GM12878 (cell line): ENCODE data around the gene TTLL8. TPM values are rescaled to one million over a fixed set of nuclear protein-coding genes. Genes with fewer than 3 reads are reported as not detected.

Experiments
- ATAC-seq: fragments of 200-7000 bp; cut with Tn5 transposase; 3 replicates; pipeline ENCODE4 v1.9.1; 2020; ENCODE audit warnings: mild to moderate bottlenecking, moderate library complexity
- BruUV-seq: library from RNA; stranded (reverse); fragments of 400-500 nt; replicated peaks from 2 replicates; lab custom pipeline; 2021; lab: Mats Ljungman, UMichigan
- CTCF ChIA-PET: fragments of 300-600 bp; sonication (Branson Sonifier 250); formaldehyde crosslinking; extraction: SDS; loops from one replicate; lab custom pipeline; 2021; ENCODE audit warnings: inconsistent platforms; lab: Yijun Ruan, JAX
- POLR2A ChIA-PET: fragments of 350-600 bp; formaldehyde crosslinking; extraction: SDS; loops from one replicate; lab custom pipeline; 2021; ENCODE audit warnings: inconsistent platforms; lab: Charles Lee
- RAD21 ChIA-PET: fragments of 300-600 bp; sonication (Branson Sonifier 250); formaldehyde crosslinking; loops from one replicate; lab custom pipeline; 2023; ENCODE audit warnings: antibody characterized with exemption; ENCODE audit not compliant: unreplicated experiment; lab: Charles Lee
- SMC1A ChIA-PET: fragments of 300-600 bp; sonication (Branson Sonifier 250); formaldehyde crosslinking; loops from one replicate; lab custom pipeline; 2023; ENCODE audit not compliant: unreplicated experiment, uncharacterized antibody; lab: Charles Lee
- DNase-seq: peaks from one replicate; pipeline ENCODE4 v3.0.0-alpha.2; 2011; ENCODE audit warnings: low read depth, low spot score
- FAIRE-seq: peaks from 3 replicates; lab custom pipeline; 2011; peaks lifted over from hg19 to GRCh38; lab: Jason Lieb, UNC
- H2AFZ ChIP-seq: 2 replicates; pipeline ENCODE4 v1.6.0; 2011; ENCODE audit warnings: low read depth, low read length, control low read depth; ENCODE audit not compliant: control insufficient read depth
- H3K27ac ChIP-seq: 2 replicates; pipeline ENCODE4 v1.5.1; 2011; ENCODE audit warnings: control low read depth; ENCODE audit not compliant: control insufficient read depth, insufficient read depth
- H3K27me3 ChIP-seq, 2 experiments: replicated peaks in 1 of 2; 2 replicates each; pipeline versions ENCODE4 v1.6.0 to v1.6.1; 2011; ENCODE audit warnings: low read length in 1 of 2; ENCODE audit not compliant: control insufficient read depth in 2 of 2, insufficient read depth in 2 of 2
- H3K36me3 ChIP-seq, 2 experiments: 2 replicates each; pipeline ENCODE4 v1.5.1; 2011; ENCODE audit warnings: low read length in 1 of 2; ENCODE audit not compliant: control insufficient read depth in 2 of 2, insufficient read depth in 2 of 2
- H3K4me1 ChIP-seq: 2 replicates; pipeline ENCODE4 v1.6.1; 2011; ENCODE audit warnings: mild to moderate bottlenecking, low read length, moderate library complexity, mixed read lengths; ENCODE audit not compliant: control insufficient read depth, insufficient read depth
- H3K4me2 ChIP-seq: 2 replicates; pipeline ENCODE4 v1.6.0; 2011; ENCODE audit warnings: control low read depth; ENCODE audit not compliant: control insufficient read depth, insufficient read depth
- H3K4me3 ChIP-seq: fragments of 200-600 bp; sonication (generic); 2 replicates; pipeline ENCODE4 v1.5.1; 2016
- H3K79me2 ChIP-seq: 2 replicates; pipeline ENCODE4 v1.6.0; 2011; ENCODE audit warnings: low read length; ENCODE audit not compliant: control insufficient read depth, insufficient read depth
- H3K9ac ChIP-seq: 2 replicates; pipeline ENCODE4 v1.8.0; 2011; ENCODE audit warnings: low read length, control low read depth, mixed read lengths; ENCODE audit not compliant: control insufficient read depth, insufficient read depth
- H3K9me3 ChIP-seq: replicated peaks from 3 replicates; pipeline ENCODE4 v1.5.1; 2011; ENCODE audit warnings: mild to moderate bottlenecking, low read length; ENCODE audit not compliant: control insufficient read depth, insufficient read depth
- H4K20me1 ChIP-seq: 2 replicates; pipeline ENCODE4 v1.6.0; 2011; ENCODE audit not compliant: control insufficient read depth, insufficient read depth
- BCL11A ChIP-seq: IDR thresholded peaks from 2 replicates; pipeline ENCODE4 v1.6.1; 2011; ENCODE audit warnings: low read depth, low read length
- HDGF ChIP-seq: fragments of 450-650 bp; IDR thresholded peaks from 2 replicates; pipeline ENCODE4 v1.6.1; 2016; ENCODE audit warnings: antibody characterized with exemption
- MEF2B ChIP-seq: fragments of 450-650 bp; IDR thresholded peaks from 2 replicates; pipeline ENCODE4 v1.6.1; 2018; ENCODE audit warnings: mild to moderate bottlenecking, moderate library complexity; ENCODE audit not compliant: partially characterized antibody, poor library complexity, severe bottlenecking
- NR2C1 ChIP-seq: fragments of 450-650 bp; IDR thresholded peaks from 2 replicates; pipeline ENCODE4 v1.6.1; 2017; ENCODE audit warnings: antibody characterized with exemption, mild to moderate bottlenecking, moderate library complexity
- NRF1 ChIP-seq: conservative IDR thresholded peaks from 2 replicates; pipeline ENCODE4 v1.6.1; 2011; ENCODE audit warnings: mild to moderate bottlenecking, low read depth, low read length, improper control_type of control experiment
- SIX5 ChIP-seq: IDR thresholded peaks from 2 replicates; pipeline ENCODE4 v1.6.1; 2011; ENCODE audit warnings: mild to moderate bottlenecking, low read depth, low read length, moderate library complexity; ENCODE audit not compliant: severe bottlenecking
- SMAD5 ChIP-seq: IDR thresholded peaks from 2 replicates; pipeline ENCODE4 v1.6.1; 2016; ENCODE audit warnings: antibody characterized with exemption, low read depth
- SPI1 ChIP-seq: IDR thresholded peaks from 2 replicates; pipeline ENCODE4 v1.6.1; 2011; ENCODE audit warnings: low read depth, mild to moderate bottlenecking, low read length, moderate library complexity, borderline replicate concordance; ENCODE audit not compliant: insufficient read depth
- SREBF2 ChIP-seq: IDR thresholded peaks from 2 replicates; pipeline ENCODE4 v1.6.1; 2012; ENCODE audit warnings: mild to moderate bottlenecking, low read length
- ZBED1 ChIP-seq: IDR thresholded peaks from 2 replicates; pipeline ENCODE4 v1.6.1; 2016; ENCODE audit warnings: borderline replicate concordance
- WGBS: methylation state at CpG from one replicate; pipeline ENCODE4 v1.1.6; 2016; ENCODE audit warnings: low lambda C conversion rate; ENCODE audit not compliant: insufficient replicate concordance, insufficient coverage; ENCODE audit errors: missing lambda C conversion rate; 5-methylcytosine and 5-hydroxymethylcytosine counted together
- in situ Hi-C: fragments of 300-500 bp; cut with MboI; formaldehyde crosslinking; loops from 9 replicates; pipeline ENCODE4 v1.14.3; 2018; ENCODE audit warnings: mixed read lengths
- intact Hi-C: fragments of 100-400 bp; cut with micrococcal nuclease; formaldehyde crosslinking; loops from one replicate; pipeline ENCODE4 v1.14.2; 2022; ENCODE audit not compliant: unreplicated experiment
- polyA plus RNA-seq, 11 experiments: library from polyadenylated mRNA; depleted of rRNA in 4 of 11; unstranded in 6 of 11; stranded (reverse) in 5 of 11; fragments of >200 nt; fragmentation: Nextera tagmentation in 4 of 11; fragmentation: Illumina TruSeq in 1 of 11; extraction: Ambion mirVana in 4 of 11; extraction: Trizol in 1 of 11; gene quantifications; 1 replicate in 1 of 11; 2 replicates in 10 of 11; pipeline versions ENCODE4 v1.2.1 to v1.2.3, GENCODE V29; 2011 to 2016; ENCODE audit warnings: inconsistent platforms in 2 of 11, missing spikeins in 2 of 11, low read depth in 1 of 11
- total RNA-seq, 4 experiments: library from RNA; depleted of rRNA in 3 of 4; stranded (reverse); fragments of >200 nt in 3 of 4; fragmentation: Illumina TruSeq in 1 of 4; extraction: Trizol in 1 of 4; gene quantifications; 2 replicates each; pipeline versions ENCODE4 v1.2.1 to v1.2.3, GENCODE V29; 2013 to 2021

The TTLL8 gene
- total and polyA plus RNA-seq, 10 of the 15 experiments (the other 5 are each of a cell fraction or from before 2014, with no cell fraction given), result not detected

DNA sequence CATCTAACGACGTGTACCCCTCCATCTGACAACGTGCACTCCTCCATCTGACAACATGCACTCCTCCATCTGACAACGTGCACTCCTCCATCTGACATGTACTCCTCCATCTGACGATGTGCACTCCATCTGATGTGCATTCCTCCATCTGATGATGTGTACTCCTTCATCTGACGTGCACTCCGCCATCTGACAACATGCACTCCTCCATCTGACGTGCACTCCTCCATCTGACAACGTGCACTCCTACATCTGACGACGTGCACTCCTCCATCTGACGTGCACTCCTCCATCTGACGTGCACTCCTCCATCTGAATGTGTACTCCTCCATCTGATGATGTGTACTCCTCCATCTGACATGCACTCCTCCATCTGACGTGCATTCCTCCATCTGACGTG is 37.5 kb downstream of the TTLL8 start:
- 84% methylated on average over 15 of the region's 15 CpGs for WGBS
- SMC1A ChIA-PET, result no interaction called here
- TF ChIP-seq SPI1, result no peak
- TF ChIP-seq SIX5, result no peak
- TF ChIP-seq ZBED1, result no peak
- TF ChIP-seq NRF1, result no peak
- TF ChIP-seq SREBF2, result no peak
- no peak for TF ChIP-seq MEF2B
- TF ChIP-seq SMAD5, result no peak
- no peak for TF ChIP-seq BCL11A
- TF ChIP-seq HDGF, result no peak
- TF ChIP-seq NR2C1, result no peak
- in situ Hi-C loops, result no loop called here
- intact Hi-C loops, result no loop called here
- DNase-seq (no peak), FAIRE-seq (no peak), ATAC-seq (no peak)
- RAD21 ChIA-PET, result no interaction called here
- Histone ChIP-seq H3K27ac (no peak overlapping the region), H3K4me3 (no peak overlapping the region), H3K9me3 (no peaks in the 10 kb centered on the region; the same call in 2 of the 3 replicates), H3K4me1 (peaks cover 21% of the 10 kb centered on the region), H3K27me3 (peaks cover 0 to 5% of the 10 kb centered on the region in 2 experiments; a peak in 2 of 4 replicates), H3K36me3 (no peaks in the 10 kb centered on the region), H3K4me2 (no peak overlapping the region), H2AFZ (no peak overlapping the region), H3K9ac (no peak overlapping the region), H4K20me1 (no peaks in the 10 kb centered on the region), H3K79me2 (no peaks in the 10 kb centered on the region)
- POLR2A ChIA-PET, result no interaction called here
- BruUV-seq, result no TSS peak
- CTCF ChIA-PET, result no interaction called here
